GM23338 (cell line): ENCODE results near the gene BFSP2. TPM values are rescaled to one million over a fixed set of nuclear protein-coding genes. Genes with fewer than 3 reads are reported as not detected.

Experiments used
- ATAC-seq: fragments of 200-7000 bp; cut with Tn5 transposase; 3 replicates; pipeline ENCODE4 v1.9.1; 2020
- DNase-seq: peaks from one replicate; pipeline ENCODE4 v3.0.0-alpha.2; 2015; ENCODE audit warnings: low spot score
- H2AFZ ChIP-seq: fragments of 200-600 bp; sonication (generic); 2 replicates; pipeline ENCODE4 v1.8.0; 2016; ENCODE audit warnings: antibody characterized with exemption, mild to moderate bottlenecking, moderate library complexity
- H3F3A ChIP-seq: fragments of 200-600 bp; sonication (generic); replicated peaks from 2 replicates; pipeline ENCODE4 v1.8.0; 2017; ENCODE audit warnings: antibody characterized with exemption, mixed run types, low read depth
- H3K27ac ChIP-seq: fragments of 200-600 bp; sonication (generic); 2 replicates; pipeline ENCODE4 v1.6.1; 2016; ENCODE audit warnings: low read depth
- H3K27me3 ChIP-seq: fragments of 200-600 bp; sonication (generic); 2 replicates; pipeline ENCODE4 v1.8.0; 2016; ENCODE audit warnings: mild to moderate bottlenecking, mixed run types, moderate library complexity; ENCODE audit not compliant: insufficient read depth
- H3K36me3 ChIP-seq: fragments of 200-600 bp; sonication (generic); 2 replicates; pipeline ENCODE4 v1.8.0; 2016; ENCODE audit warnings: mild to moderate bottlenecking; ENCODE audit not compliant: insufficient read depth
- H3K4me1 ChIP-seq: fragments of 200-600 bp; sonication (generic); 2 replicates; pipeline ENCODE4 v1.8.0; 2016; ENCODE audit warnings: mild to moderate bottlenecking, moderate library complexity; ENCODE audit not compliant: insufficient read depth
- H3K4me2 ChIP-seq: fragments of 200-600 bp; sonication (generic); 2 replicates; pipeline ENCODE4 v1.7.1; 2017; ENCODE audit warnings: mixed run types
- H3K4me3 ChIP-seq: fragments of 200-600 bp; sonication (generic); 2 replicates; pipeline ENCODE4 v1.6.1; 2016; ENCODE audit warnings: mixed run types
- H3K79me2 ChIP-seq: fragments of 200-600 bp; sonication (generic); replicated peaks from 2 replicates; pipeline ENCODE4 v1.8.0; 2017; ENCODE audit warnings: mild to moderate bottlenecking; ENCODE audit not compliant: insufficient read depth
- H3K9me2 ChIP-seq: fragments of 200-600 bp; sonication (generic); 2 replicates; pipeline ENCODE4 v1.8.0; 2017; ENCODE audit not compliant: insufficient read depth
- H4K20me1 ChIP-seq: fragments of 200-600 bp; sonication (generic); replicated peaks from 2 replicates; pipeline ENCODE4 v1.8.0; 2017; ENCODE audit warnings: mild to moderate bottlenecking; ENCODE audit not compliant: insufficient read depth
- H3K27ac Mint-ChIP-seq: 2 replicates; pipeline ENCODE4 v1.8.0; 2020; ENCODE audit warnings: inconsistent platforms, mild to moderate bottlenecking, moderate library complexity, mixed read lengths
- H3K27me3 Mint-ChIP-seq: 3 replicates; pipeline ENCODE4 v1.8.0; 2022; ENCODE audit warnings: low read depth, mild to moderate bottlenecking, moderate library complexity, mixed read lengths, inconsistent platforms; ENCODE audit not compliant: insufficient read depth, poor library complexity
- H3K36me3 Mint-ChIP-seq: 3 replicates; pipeline ENCODE4 v1.8.0; 2021; ENCODE audit warnings: low read depth, mild to moderate bottlenecking, inconsistent platforms, moderate library complexity, mixed read lengths
- H3K4me1 Mint-ChIP-seq: 3 replicates; pipeline ENCODE4 v1.8.0; 2020; ENCODE audit warnings: mild to moderate bottlenecking, inconsistent platforms, mixed read lengths
- H3K4me3 Mint-ChIP-seq: 3 replicates; pipeline ENCODE4 v1.8.0; 2021; ENCODE audit warnings: moderate library complexity, mild to moderate bottlenecking, inconsistent platforms, mixed read lengths
- H3K9me3 Mint-ChIP-seq: 3 replicates; pipeline ENCODE4 v1.8.0; 2020; ENCODE audit warnings: moderate library complexity, mild to moderate bottlenecking, inconsistent platforms, mixed read lengths
- CREB1 ChIP-seq: fragments of 250-450 bp; sonication (Bioruptor Pico); IDR thresholded peaks from 2 replicates; pipeline ENCODE4 v1.5.0; 2020; ENCODE audit warnings: low read depth, mild to moderate bottlenecking, moderate library complexity
- EZH2 ChIP-seq: fragments of 200-600 bp; sonication (generic); IDR thresholded peaks from one replicate; pipeline ENCODE4 v1.8.0; 2017; ENCODE audit warnings: antibody characterized with exemption, mild to moderate bottlenecking, low read depth; ENCODE audit not compliant: unreplicated experiment
- EZH2phosphoT487 ChIP-seq: fragments of 200-600 bp; sonication (generic); IDR thresholded peaks from one replicate; pipeline ENCODE4 v1.8.1; 2018; ENCODE audit warnings: antibody characterized with exemption; ENCODE audit not compliant: unreplicated experiment
- NANOG ChIP-seq: IDR thresholded peaks from 2 replicates; pipeline ENCODE4 v1.6.1; 2016; ENCODE audit warnings: antibody characterized with exemption, borderline replicate concordance
- POLR2AphosphoS5 ChIP-seq: IDR thresholded peaks from 2 replicates; pipeline ENCODE4 v1.6.1; 2016; ENCODE audit warnings: antibody characterized with exemption, low read depth
- STAT1 ChIP-seq: IDR thresholded peaks from one replicate; pipeline ENCODE4 v1.6.1; 2016; ENCODE audit warnings: antibody characterized with exemption; ENCODE audit not compliant: unreplicated experiment
- ZNF114 ChIP-seq: fragments of 250-450 bp; sonication (Bioruptor Pico); IDR thresholded peaks from 2 replicates; pipeline ENCODE4 v1.5.0; 2020; ENCODE audit warnings: mild to moderate bottlenecking, moderate library complexity
- ZNF331 ChIP-seq: fragments of 250-450 bp; sonication (Bioruptor Pico); IDR thresholded peaks from 2 replicates; pipeline ENCODE4 v1.5.0; 2020; ENCODE audit warnings: low read depth, mild to moderate bottlenecking, moderate library complexity
- polyA plus RNA-seq: library from polyadenylated mRNA; unstranded; fragments of >200 nt; fragmentation: Nextera tagmentation; extraction: Ambion mirVana; gene quantifications from 2 replicates; pipeline ENCODE4 v1.2.1, GENCODE V29; 2016
- total RNA-seq: library from RNA; depleted of rRNA; stranded (reverse); fragments of >200 nt; shearing (Covaris generic); gene quantifications from 2 replicates; pipeline ENCODE4 v1.2.3, GENCODE V29; 2014
- TF ChIP-seq, protein P1 (sequence below): IDR thresholded peaks from one replicate; pipeline ENCODE4 v1.6.1; 2018; ENCODE audit warnings: antibody characterized with exemption; ENCODE audit not compliant: unreplicated experiment
- TF ChIP-seq, protein P2 (sequence below): IDR thresholded peaks from 2 replicates; pipeline ENCODE4 v1.6.1; 2016; ENCODE audit warnings: antibody characterized with exemption
- TF ChIP-seq, protein P3 (sequence below): fragments of 250-450 bp; sonication (Bioruptor Pico); IDR thresholded peaks from 2 replicates; pipeline ENCODE4 v1.5.0; 2020; ENCODE audit warnings: mild to moderate bottlenecking, moderate library complexity

BFSP2 gene
- total and polyA plus RNA-seq, 2 experiments from 2014 or later, result not detected

DNA sequence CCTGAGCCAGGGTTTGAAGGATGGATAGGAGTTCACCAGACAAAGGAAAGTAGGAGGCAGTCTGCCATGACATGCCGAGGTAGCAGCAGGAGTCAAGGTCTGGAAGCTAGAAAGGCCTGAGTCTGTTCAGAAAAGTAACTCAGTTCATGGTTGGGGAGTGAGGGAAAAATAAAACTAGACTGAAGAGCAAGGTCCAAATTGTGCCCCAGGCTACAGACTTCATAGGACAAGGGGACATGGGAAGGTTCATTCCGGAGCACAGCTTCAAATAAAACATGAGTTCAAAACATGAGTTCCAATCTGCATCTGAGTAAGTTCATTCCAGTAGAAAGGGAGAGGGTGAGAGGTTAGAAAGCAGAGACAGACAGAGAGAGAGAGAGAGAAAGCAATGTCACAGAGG, 39.7 kb downstream of the BFSP2 start (continued):
- TF ChIP-seq, protein P1, sequence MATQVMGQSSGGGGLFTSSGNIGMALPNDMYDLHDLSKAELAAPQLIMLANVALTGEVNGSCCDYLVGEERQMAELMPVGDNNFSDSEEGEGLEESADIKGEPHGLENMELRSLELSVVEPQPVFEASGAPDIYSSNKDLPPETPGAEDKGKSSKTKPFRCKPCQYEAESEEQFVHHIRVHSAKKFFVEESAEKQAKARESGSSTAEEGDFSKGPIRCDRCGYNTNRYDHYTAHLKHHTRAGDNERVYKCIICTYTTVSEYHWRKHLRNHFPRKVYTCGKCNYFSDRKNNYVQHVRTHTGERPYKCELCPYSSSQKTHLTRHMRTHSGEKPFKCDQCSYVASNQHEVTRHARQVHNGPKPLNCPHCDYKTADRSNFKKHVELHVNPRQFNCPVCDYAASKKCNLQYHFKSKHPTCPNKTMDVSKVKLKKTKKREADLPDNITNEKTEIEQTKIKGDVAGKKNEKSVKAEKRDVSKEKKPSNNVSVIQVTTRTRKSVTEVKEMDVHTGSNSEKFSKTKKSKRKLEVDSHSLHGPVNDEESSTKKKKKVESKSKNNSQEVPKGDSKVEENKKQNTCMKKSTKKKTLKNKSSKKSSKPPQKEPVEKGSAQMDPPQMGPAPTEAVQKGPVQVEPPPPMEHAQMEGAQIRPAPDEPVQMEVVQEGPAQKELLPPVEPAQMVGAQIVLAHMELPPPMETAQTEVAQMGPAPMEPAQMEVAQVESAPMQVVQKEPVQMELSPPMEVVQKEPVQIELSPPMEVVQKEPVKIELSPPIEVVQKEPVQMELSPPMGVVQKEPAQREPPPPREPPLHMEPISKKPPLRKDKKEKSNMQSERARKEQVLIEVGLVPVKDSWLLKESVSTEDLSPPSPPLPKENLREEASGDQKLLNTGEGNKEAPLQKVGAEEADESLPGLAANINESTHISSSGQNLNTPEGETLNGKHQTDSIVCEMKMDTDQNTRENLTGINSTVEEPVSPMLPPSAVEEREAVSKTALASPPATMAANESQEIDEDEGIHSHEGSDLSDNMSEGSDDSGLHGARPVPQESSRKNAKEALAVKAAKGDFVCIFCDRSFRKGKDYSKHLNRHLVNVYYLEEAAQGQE, result no peak
- TF ChIP-seq POLR2AphosphoS5, result no peak
- no peak for TF ChIP-seq STAT1

DNA sequence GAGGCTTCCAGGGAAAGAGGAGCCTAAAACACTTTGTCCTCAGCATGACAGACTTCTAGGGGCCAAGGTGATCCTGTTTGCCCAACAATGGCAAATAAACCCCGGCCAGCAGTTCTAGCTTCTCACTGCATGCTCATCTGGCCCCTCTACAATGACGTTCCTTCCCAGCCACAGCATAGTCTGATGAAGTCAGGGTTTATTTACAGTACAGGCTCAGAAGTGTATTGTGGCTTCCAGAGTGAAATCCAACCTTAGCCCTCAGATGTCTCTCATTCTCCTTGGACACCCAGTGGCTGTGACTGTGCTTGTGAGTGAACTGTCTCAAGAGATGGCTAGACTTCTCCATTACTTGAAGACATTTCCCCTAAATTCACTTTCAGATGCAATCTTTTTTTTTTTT, 40.8 kb downstream of the BFSP2 start:
- DNase-seq (no peak), ATAC-seq (no peak)
- Histone ChIP-seq H3K4me2 (no peak overlapping the region), H3K9me2 (no peaks in the 10 kb centered on the region), H3F3A (no peaks in the 10 kb centered on the region), H3K27ac (no peak overlapping the region), H3K36me3 (no peaks in the 10 kb centered on the region), H3K4me1 (no peaks in the 10 kb centered on the region), H3K4me3 (no peak overlapping the region), H3K79me2 (no peaks in the 10 kb centered on the region), H4K20me1 (no peaks in the 10 kb centered on the region), H2AFZ (no peak overlapping the region), H3K27me3 (no peaks in the 10 kb centered on the region)
- Mint-ChIP-seq H3K4me1 (no peaks in the 10 kb centered on the region), H3K4me3 (no peak overlapping the region), H3K27me3 (peaks cover 1% of the 10 kb centered on the region), H3K9me3 (peaks cover 4% of the 10 kb centered on the region; the same call in 2 of the 3 replicates), H3K36me3 (no peaks in the 10 kb centered on the region), H3K27ac (no peak overlapping the region)
- TF ChIP-seq EZH2phosphoT487 (no peak), ZNF114 (no peak), ZNF331 (CRISPR knock-in tag) (no peak), CREB1 (no peak), POLR2AphosphoS5 (no peak), EZH2 (no peak), NANOG (no peak), STAT1 (no peak)
- TF ChIP-seq, protein P2, sequence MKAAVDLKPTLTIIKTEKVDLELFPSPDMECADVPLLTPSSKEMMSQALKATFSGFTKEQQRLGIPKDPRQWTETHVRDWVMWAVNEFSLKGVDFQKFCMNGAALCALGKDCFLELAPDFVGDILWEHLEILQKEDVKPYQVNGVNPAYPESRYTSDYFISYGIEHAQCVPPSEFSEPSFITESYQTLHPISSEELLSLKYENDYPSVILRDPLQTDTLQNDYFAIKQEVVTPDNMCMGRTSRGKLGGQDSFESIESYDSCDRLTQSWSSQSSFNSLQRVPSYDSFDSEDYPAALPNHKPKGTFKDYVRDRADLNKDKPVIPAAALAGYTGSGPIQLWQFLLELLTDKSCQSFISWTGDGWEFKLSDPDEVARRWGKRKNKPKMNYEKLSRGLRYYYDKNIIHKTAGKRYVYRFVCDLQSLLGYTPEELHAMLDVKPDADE, result no peak
- TF ChIP-seq, protein P1, result no peak
- TF ChIP-seq, protein P3, sequence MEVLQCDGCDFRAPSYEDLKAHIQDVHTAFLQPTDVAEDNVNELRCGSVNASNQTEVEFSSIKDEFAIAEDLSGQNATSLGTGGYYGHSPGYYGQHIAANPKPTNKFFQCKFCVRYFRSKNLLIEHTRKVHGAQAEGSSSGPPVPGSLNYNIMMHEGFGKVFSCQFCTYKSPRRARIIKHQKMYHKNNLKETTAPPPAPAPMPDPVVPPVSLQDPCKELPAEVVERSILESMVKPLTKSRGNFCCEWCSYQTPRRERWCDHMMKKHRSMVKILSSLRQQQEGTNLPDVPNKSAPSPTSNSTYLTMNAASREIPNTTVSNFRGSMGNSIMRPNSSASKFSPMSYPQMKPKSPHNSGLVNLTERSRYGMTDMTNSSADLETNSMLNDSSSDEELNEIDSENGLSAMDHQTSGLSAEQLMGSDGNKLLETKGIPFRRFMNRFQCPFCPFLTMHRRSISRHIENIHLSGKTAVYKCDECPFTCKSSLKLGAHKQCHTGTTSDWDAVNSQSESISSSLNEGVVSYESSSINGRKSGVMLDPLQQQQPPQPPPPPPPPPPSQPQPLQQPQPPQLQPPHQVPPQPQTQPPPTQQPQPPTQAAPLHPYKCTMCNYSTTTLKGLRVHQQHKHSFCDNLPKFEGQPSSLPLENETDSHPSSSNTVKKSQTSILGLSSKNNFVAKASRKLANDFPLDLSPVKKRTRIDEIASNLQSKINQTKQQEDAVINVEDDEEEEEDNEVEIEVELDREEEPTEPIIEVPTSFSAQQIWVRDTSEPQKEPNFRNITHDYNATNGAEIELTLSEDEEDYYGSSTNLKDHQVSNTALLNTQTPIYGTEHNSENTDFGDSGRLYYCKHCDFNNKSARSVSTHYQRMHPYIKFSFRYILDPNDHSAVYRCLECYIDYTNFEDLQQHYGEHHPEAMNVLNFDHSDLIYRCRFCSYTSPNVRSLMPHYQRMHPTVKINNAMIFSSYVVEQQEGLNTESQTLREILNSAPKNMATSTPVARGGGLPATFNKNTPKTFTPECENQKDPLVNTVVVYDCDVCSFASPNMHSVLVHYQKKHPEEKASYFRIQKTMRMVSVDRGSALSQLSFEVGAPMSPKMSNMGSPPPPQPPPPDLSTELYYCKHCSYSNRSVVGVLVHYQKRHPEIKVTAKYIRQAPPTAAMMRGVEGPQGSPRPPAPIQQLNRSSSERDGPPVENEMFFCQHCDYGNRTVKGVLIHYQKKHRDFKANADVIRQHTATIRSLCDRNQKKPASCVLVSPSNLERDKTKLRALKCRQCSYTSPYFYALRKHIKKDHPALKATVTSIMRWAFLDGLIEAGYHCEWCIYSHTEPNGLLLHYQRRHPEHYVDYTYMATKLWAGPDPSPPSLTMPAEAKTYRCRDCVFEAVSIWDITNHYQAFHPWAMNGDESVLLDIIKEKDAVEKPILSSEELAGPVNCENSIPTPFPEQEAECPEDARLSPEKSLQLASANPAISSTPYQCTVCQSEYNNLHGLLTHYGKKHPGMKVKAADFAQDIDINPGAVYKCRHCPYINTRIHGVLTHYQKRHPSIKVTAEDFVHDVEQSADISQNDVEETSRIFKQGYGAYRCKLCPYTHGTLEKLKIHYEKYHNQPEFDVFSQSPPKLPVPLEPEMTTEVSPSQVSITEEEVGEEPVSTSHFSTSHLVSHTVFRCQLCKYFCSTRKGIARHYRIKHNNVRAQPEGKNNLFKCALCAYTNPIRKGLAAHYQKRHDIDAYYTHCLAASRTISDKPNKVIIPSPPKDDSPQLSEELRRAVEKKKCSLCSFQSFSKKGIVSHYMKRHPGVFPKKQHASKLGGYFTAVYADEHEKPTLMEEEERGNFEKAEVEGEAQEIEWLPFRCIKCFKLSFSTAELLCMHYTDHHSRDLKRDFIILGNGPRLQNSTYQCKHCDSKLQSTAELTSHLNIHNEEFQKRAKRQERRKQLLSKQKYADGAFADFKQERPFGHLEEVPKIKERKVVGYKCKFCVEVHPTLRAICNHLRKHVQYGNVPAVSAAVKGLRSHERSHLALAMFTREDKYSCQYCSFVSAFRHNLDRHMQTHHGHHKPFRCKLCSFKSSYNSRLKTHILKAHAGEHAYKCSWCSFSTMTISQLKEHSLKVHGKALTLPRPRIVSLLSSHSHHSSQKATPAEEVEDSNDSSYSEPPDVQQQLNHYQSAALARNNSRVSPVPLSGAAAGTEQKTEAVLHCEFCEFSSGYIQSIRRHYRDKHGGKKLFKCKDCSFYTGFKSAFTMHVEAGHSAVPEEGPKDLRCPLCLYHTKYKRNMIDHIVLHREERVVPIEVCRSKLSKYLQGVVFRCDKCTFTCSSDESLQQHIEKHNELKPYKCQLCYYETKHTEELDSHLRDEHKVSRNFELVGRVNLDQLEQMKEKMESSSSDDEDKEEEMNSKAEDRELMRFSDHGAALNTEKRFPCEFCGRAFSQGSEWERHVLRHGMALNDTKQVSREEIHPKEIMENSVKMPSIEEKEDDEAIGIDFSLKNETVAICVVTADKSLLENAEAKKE (CRISPR knock-in tag), result no peak
